ENCODE results near the gene FASN. TPM values are rescaled to one million over a fixed set of nuclear protein-coding genes. Genes with fewer than 3 reads are reported as not detected.

FASN gene
- total and polyA plus RNA-seq, 2 experiments from 2014 or later = 12.7 to 38.2 TPM

GRCh38 chr17:82108038-82108437 lies 10.0 kb upstream of the FASN start:
- H3K4me1 ChIP-seq (ENCODE audit: insufficient read depth) = no peaks in the 10 kb centered on the region; the same call in 1 of the 2 replicates
- H3K27me3 ChIP-seq (replicated peaks; ENCODE audit: insufficient read depth) = no peaks in the 10 kb centered on the region
- no peak for DNase-seq
- H3K9ac ChIP-seq = no peak overlapping the region
- WGBS, 2 experiments (ENCODE audit: low coverage in 1 of 2, low lambda C conversion rate in 2 of 2, missing lambda C conversion rate in 2 of 2) = 82 to 84% methylated on average over 14 of the region's 14 CpGs
- in situ Hi-C loops (cut with MboI) = no loop called here
- TF ChIP-seq EZH2 (IDR thresholded peaks at IDR 0.05; ENCODE audit: insufficient read depth, poor library complexity, severe bottlenecking) (no peak), EZH2phosphoT487 (IDR thresholded peaks at IDR 0.05; ENCODE audit: insufficient read depth, low read depth) (no peak)
- H3K4me3 ChIP-seq = no peak overlapping the region
- no peaks in the 10 kb centered on the region for H3K36me3 ChIP-seq (ENCODE audit: low read depth)
- H3K9me3 ChIP-seq (ENCODE audit: low read depth) = no peaks in the 10 kb centered on the region
- H3K9me2 ChIP-seq (ENCODE audit: insufficient read depth) = no peaks in the 10 kb centered on the region
- H3K79me2 ChIP-seq (ENCODE audit: insufficient read depth) = no peaks in the 10 kb centered on the region
- no peaks in the 10 kb centered on the region for H3F3A ChIP-seq (ENCODE audit: insufficient read depth)
- no peaks in the 10 kb centered on the region for H4K20me1 ChIP-seq (ENCODE audit: insufficient read depth)
- no peak overlapping the region for H2AFZ ChIP-seq
- H3K4me2 ChIP-seq (ENCODE audit: unreplicated experiment) = no peak overlapping the region
- H3K27ac ChIP-seq = no peak overlapping the region

- TF ChIP-seq EZH2phosphoT487 (IDR thresholded peaks at IDR 0.05; ENCODE audit: insufficient read depth, low read depth) = no peak
- no peak for TF ChIP-seq EZH2 (IDR thresholded peaks at IDR 0.05; ENCODE audit: insufficient read depth, poor library complexity, severe bottlenecking)
- Histone ChIP-seq H3F3A (ENCODE audit: insufficient read depth) (no peaks in the 10 kb centered on the region), H3K9me2 (ENCODE audit: insufficient read depth) (no peaks in the 10 kb centered on the region), H2AFZ (no peak overlapping the region), H3K9me3 (ENCODE audit: low read depth) (no peaks in the 10 kb centered on the region), H3K4me1 (ENCODE audit: insufficient read depth) (no peaks in the 10 kb centered on the region; the same call in 1 of the 2 replicates), H3K27ac (no peak overlapping the region), H3K27me3 (replicated peaks; ENCODE audit: insufficient read depth) (no peaks in the 10 kb centered on the region), H4K20me1 (ENCODE audit: insufficient read depth) (no peaks in the 10 kb centered on the region), H3K36me3 (ENCODE audit: low read depth) (no peaks in the 10 kb centered on the region), H3K4me3 (no peak overlapping the region), H3K9ac (no peak overlapping the region), H3K4me2 (ENCODE audit: unreplicated experiment) (no peak overlapping the region), H3K79me2 (ENCODE audit: insufficient read depth) (no peaks in the 10 kb centered on the region)
- DNase-seq = peak; percentile 30
- in situ Hi-C loops (cut with MboI) = no loop called here
- 91% methylated on average over 16 to 24 of the region's 24 CpGs for WGBS, 2 experiments (ENCODE audit: low coverage in 1 of 2, low lambda C conversion rate in 2 of 2, missing lambda C conversion rate in 2 of 2)
Measured at GRCh38 chr17:82107341-82107860, 9.4 kb upstream of the FASN start.

- Histone ChIP-seq H3K4me1 (ENCODE audit: insufficient read depth) (no peaks in the 10 kb centered on the region; the same call in 1 of the 2 replicates), H3K9ac (no peak overlapping the region), H4K20me1 (ENCODE audit: insufficient read depth) (no peaks in the 10 kb centered on the region), H3F3A (ENCODE audit: insufficient read depth) (no peaks in the 10 kb centered on the region), H3K36me3 (ENCODE audit: low read depth) (no peaks in the 10 kb centered on the region), H3K9me3 (ENCODE audit: low read depth) (no peaks in the 10 kb centered on the region), H3K4me3 (no peak overlapping the region), H2AFZ (no peak overlapping the region), H3K9me2 (ENCODE audit: insufficient read depth) (no peaks in the 10 kb centered on the region), H3K79me2 (ENCODE audit: insufficient read depth) (no peaks in the 10 kb centered on the region), H3K4me2 (ENCODE audit: unreplicated experiment) (no peak overlapping the region), H3K27ac (no peak overlapping the region), H3K27me3 (replicated peaks; ENCODE audit: insufficient read depth) (no peaks in the 10 kb centered on the region)
- in situ Hi-C loops (cut with MboI) = no loop called here
- no peak for TF ChIP-seq EZH2 (IDR thresholded peaks at IDR 0.05; ENCODE audit: insufficient read depth, poor library complexity, severe bottlenecking)
- TF ChIP-seq EZH2phosphoT487 (IDR thresholded peaks at IDR 0.05; ENCODE audit: insufficient read depth, low read depth) = no peak
- DNase-seq = no peak
- WGBS, 2 experiments (ENCODE audit: low coverage in 1 of 2, low lambda C conversion rate in 2 of 2, missing lambda C conversion rate in 2 of 2) = 47 to 49% methylated on average over 9 of the region's 9 CpGs
Measured at GRCh38 chr17:82106688-82107305, 8.8 kb upstream of the FASN start.

- H2AFZ ChIP-seq = no peak overlapping the region
- H3K9me3 ChIP-seq (ENCODE audit: low read depth) = no peaks in the 10 kb centered on the region
- no peaks in the 10 kb centered on the region for H3K27me3 ChIP-seq (replicated peaks; ENCODE audit: insufficient read depth)
- H3K4me3 ChIP-seq = no peak overlapping the region
- no peak overlapping the region for H3K9ac ChIP-seq
- H3K27ac ChIP-seq = no peak overlapping the region
- H3F3A ChIP-seq (ENCODE audit: insufficient read depth) = no peaks in the 10 kb centered on the region
- H3K4me2 ChIP-seq (ENCODE audit: unreplicated experiment) = no peak overlapping the region
- H3K79me2 ChIP-seq (ENCODE audit: insufficient read depth) = no peaks in the 10 kb centered on the region
- no peaks in the 10 kb centered on the region for H3K36me3 ChIP-seq (ENCODE audit: low read depth)
- TF ChIP-seq EZH2phosphoT487 (IDR thresholded peaks at IDR 0.05; ENCODE audit: insufficient read depth, low read depth) = no peak
- TF ChIP-seq EZH2 (IDR thresholded peaks at IDR 0.05; ENCODE audit: insufficient read depth, poor library complexity, severe bottlenecking) = no peak
- H4K20me1 ChIP-seq (ENCODE audit: insufficient read depth) = no peaks in the 10 kb centered on the region
- no peaks in the 10 kb centered on the region; the same call in 1 of the 2 replicates for H3K4me1 ChIP-seq (ENCODE audit: insufficient read depth)
- WGBS, 2 experiments (ENCODE audit: low coverage in 1 of 2, low lambda C conversion rate in 2 of 2, missing lambda C conversion rate in 2 of 2) = 54 to 55% methylated on average over 24 of the region's 24 CpGs
- H3K9me2 ChIP-seq (ENCODE audit: insufficient read depth) = no peaks in the 10 kb centered on the region
- DNase-seq = peak; percentile 50
- in situ Hi-C loops (cut with MboI) = no loop called here
Measured at GRCh38 chr17:82105882-82106687, 8.0 kb upstream of the FASN start.

Measured in GM23248 (cell line).